Measurements from ENCODE around the gene ERO1A.

The ERO1A gene

GRCh38 chr14:52740751-52741150 is 45.4 kb upstream of the ERO1A start:
- H3K27ac ChIP-seq (ENCODE audit: extremely low read depth, low read depth, low read length) = no peak overlapping the region
- ChIA-PET POLR2A (no interaction called here), CTCF (no interaction called here)
- peaks cover 0 to 4% of the 10 kb centered on the region in 2 experiments; a peak in 1 of 3 replicates for H3K36me3 ChIP-seq (ENCODE audit: control insufficient read depth in 2 of 2, insufficient read depth in 1 of 2, low read length in 2 of 2)
- TF ChIP-seq INSM2 (tag by site-specific recombination; IDR thresholded peaks at IDR 0.05) = no peak
- no peak for TF ChIP-seq ZNF214 (tag by site-specific recombination; IDR thresholded peaks at IDR 0.05; ENCODE audit: borderline replicate concordance)
- TF ChIP-seq REPIN1 (tag by site-specific recombination; IDR thresholded peaks at IDR 0.05; ENCODE audit: low read depth) = no peak
- no peak for TF ChIP-seq ZNF768 (tag by site-specific recombination; IDR thresholded peaks at IDR 0.05)
- TF ChIP-seq YY2 (tag by site-specific recombination; IDR thresholded peaks at IDR 0.05) = no peak
- TF ChIP-seq ZBTB17 (tag by site-specific recombination; IDR thresholded peaks at IDR 0.05) = 0 out of 2 replicates have a peak, but pooled peaks have one; percentile 15
- H3K4me1 ChIP-seq (ENCODE audit: control insufficient read depth, insufficient read depth, low read length) = peaks cover 12% of the 10 kb centered on the region; the same call in 1 of the 2 replicates
- no peak overlapping the region for H3K4me3 ChIP-seq (ENCODE audit: low read depth, low read length)
- no peaks in the 10 kb centered on the region for H3K9me3 ChIP-seq (ENCODE audit: control insufficient read depth, insufficient read depth, low read depth, low read length)

- Histone ChIP-seq H3K4me1 (ENCODE audit: control insufficient read depth, insufficient read depth, low read length) (peaks cover 19% of the 10 kb centered on the region; the same call in 1 of the 2 replicates), H3K4me3 (ENCODE audit: low read depth, low read length) (no peak overlapping the region), H3K36me3 (ENCODE audit: control insufficient read depth in 2 of 2, insufficient read depth in 1 of 2, low read length in 2 of 2) (peaks cover 4 to 10% of the 10 kb centered on the region in 2 experiments; a peak in 2 of 3 replicates), H3K27ac (ENCODE audit: extremely low read depth, low read depth, low read length) (no peak overlapping the region), H3K9me3 (ENCODE audit: control insufficient read depth, insufficient read depth, low read depth, low read length) (no peaks in the 10 kb centered on the region)
- ChIA-PET POLR2A (no interaction called here), CTCF (interaction anchor here (0.6 kb wide), 1 partner anchor 17 kb away, joined by 4 read pairs; no protein-coding TSS in a partner anchor)
- TF ChIP-seq GLIS1 (tag by site-specific recombination; IDR thresholded peaks at IDR 0.05) (no peak), ZNF549 (tag by site-specific recombination; IDR thresholded peaks at IDR 0.05) (0 out of 2 replicates have a peak, but pooled peaks have one; percentile 9)
These were observed 43.1 kb upstream of the ERO1A start for GRCh38 chr14:52738409-52738808.

GRCh38 chr14:52735921-52736489 is 40.6 kb upstream of the ERO1A start:
- POLR2A ChIA-PET = no interaction called here
- H3K27ac ChIP-seq (ENCODE audit: extremely low read depth, low read depth, low read length) = no peak overlapping the region
- CTCF ChIA-PET = interaction anchor here (0.7 to 1.0 kb wide), 3 partner anchors 22 to 436 kb away, joined by 3 read pairs; no protein-coding TSS in a partner anchor
- no peak overlapping the region for H3K4me3 ChIP-seq (ENCODE audit: low read depth, low read length)
- H3K4me1 ChIP-seq (ENCODE audit: control insufficient read depth, insufficient read depth, low read length) = peaks cover 22% of the 10 kb centered on the region
- no peaks in the 10 kb centered on the region for H3K9me3 ChIP-seq (ENCODE audit: control insufficient read depth, insufficient read depth, low read depth, low read length)
- TF ChIP-seq ZNF248 (tag by site-specific recombination; IDR thresholded peaks at IDR 0.05) (no peak), ZNF10 (tag by site-specific recombination; IDR thresholded peaks at IDR 0.05) (peak; percentile 77), BCL6B (tag by site-specific recombination; IDR thresholded peaks at IDR 0.05) (peak; percentile 65), GLIS1 (tag by site-specific recombination; IDR thresholded peaks at IDR 0.05) (peak; percentile 54; the same call in 1 of the 2 replicates), PRDM10 (tag by site-specific recombination; IDR thresholded peaks at IDR 0.05) (0 out of 2 replicates have a peak, but pooled peaks have one; percentile 10), ZNF768 (tag by site-specific recombination; IDR thresholded peaks at IDR 0.05) (no peak), PRDM1 (tag by site-specific recombination; IDR thresholded peaks at IDR 0.05) (peak; percentile 4; the same call in 1 of the 2 replicates), ZNF394 (tag by site-specific recombination; IDR thresholded peaks at IDR 0.05; ENCODE audit: borderline replicate concordance) (peak; percentile 39; the same call in 1 of the 2 replicates)
- H3K36me3 ChIP-seq (ENCODE audit: control insufficient read depth in 2 of 2, insufficient read depth in 1 of 2, low read length in 2 of 2) = peaks cover 8 to 18% of the 10 kb centered on the region in 2 experiments; a peak in 2 of 3 replicates

Measured in HEK293 (cell line).